HEK293 (cell line): ENCODE measurements around the gene SPEG.

Experiments used
- CTCF ChIA-PET: fragments of 350-600 bp; formaldehyde crosslinking; extraction: SDS; loops from one replicate; lab custom pipeline; 2021; ENCODE audit warnings: antibody characterized with exemption; lab: Yijun Ruan, JAX
- POLR2A ChIA-PET: fragments of 300-600 bp; formaldehyde crosslinking; extraction: SDS; loops from one replicate; lab custom pipeline; 2020; ENCODE audit warnings: antibody characterized with exemption, inconsistent platforms; lab: Yijun Ruan, JAX
- H3K27ac ChIP-seq: fragments of 200-500 bp; sonication (Bioruptor generic); 2 replicates; pipeline ENCODE4 v1.5.1; 2014; ENCODE audit warnings: low read depth, low read length, control low read depth, inconsistent platforms; ENCODE audit errors: extremely low read depth
- H3K36me3 ChIP-seq, 2 experiments: fragments of 200-500 bp in 1 of 2; sonication (Bioruptor generic) in 1 of 2; 1 replicate in 1 of 2; 2 replicates in 1 of 2; pipeline ENCODE4 v1.5.1; 2014 to 2017; ENCODE audit warnings: inconsistent platforms in 2 of 2, low read length in 2 of 2; ENCODE audit not compliant: control insufficient read depth in 2 of 2, insufficient read depth in 1 of 2
- H3K4me1 ChIP-seq: fragments of 200-500 bp; sonication (Bioruptor generic); 2 replicates; pipeline ENCODE4 v1.5.1; 2014; ENCODE audit warnings: mild to moderate bottlenecking, low read length, inconsistent platforms; ENCODE audit not compliant: control insufficient read depth, insufficient read depth
- H3K4me3 ChIP-seq: 2 replicates; pipeline ENCODE4 v1.5.1; 2011; ENCODE audit warnings: low read depth, mild to moderate bottlenecking, control low read depth, low read length, moderate library complexity
- H3K9me3 ChIP-seq: fragments of 200-500 bp; sonication (Bioruptor generic); 2 replicates; pipeline ENCODE4 v1.5.1; 2014; ENCODE audit warnings: low read depth, low read length, inconsistent platforms; ENCODE audit not compliant: control insufficient read depth, insufficient read depth
- EGR2 ChIP-seq: fragments of 450-650 bp; formaldehyde crosslinking; IDR thresholded peaks from 2 replicates; pipeline ENCODE4 v1.5.1; 2016; ENCODE audit warnings: low read depth, missing biosample characterization, missing genetic modification characterization
- GLIS2 ChIP-seq: fragments of 450-650 bp; formaldehyde crosslinking; IDR thresholded peaks from 2 replicates; pipeline ENCODE4 v1.5.1; 2016; ENCODE audit warnings: missing biosample characterization, missing genetic modification characterization
- KLF9 ChIP-seq: fragments of 450-650 bp; formaldehyde crosslinking; IDR thresholded peaks from 2 replicates; pipeline ENCODE4 v1.5.1; 2016; ENCODE audit warnings: missing biosample characterization, missing genetic modification characterization, low read depth
- PRDM1 ChIP-seq: fragments of 450-650 bp; formaldehyde crosslinking; IDR thresholded peaks from 2 replicates; pipeline ENCODE4; 2016; ENCODE audit warnings: missing biosample characterization, missing genetic modification characterization
- PRDM10 ChIP-seq: fragments of 450-650 bp; formaldehyde crosslinking; IDR thresholded peaks from 2 replicates; pipeline ENCODE4 v1.5.1; 2016; ENCODE audit warnings: missing biosample characterization, missing genetic modification characterization
- REPIN1 ChIP-seq: fragments of 450-650 bp; formaldehyde crosslinking; IDR thresholded peaks from 2 replicates; pipeline ENCODE4 v1.5.1; 2017; ENCODE audit warnings: missing biosample characterization, missing genetic modification characterization, low read depth
- SALL2 ChIP-seq: fragments of 450-650 bp; formaldehyde crosslinking; IDR thresholded peaks from 2 replicates; pipeline ENCODE4 v1.5.0; 2017; ENCODE audit warnings: missing biosample characterization, mild to moderate bottlenecking, missing genetic modification characterization, borderline replicate concordance
- SETDB1 ChIP-seq: IDR thresholded peaks from one replicate; pipeline ENCODE4 v1.6.1; 2017; ENCODE audit warnings: mild to moderate bottlenecking, low read length, moderate library complexity, mixed read lengths; ENCODE audit not compliant: insufficient read length
- SP3 ChIP-seq: fragments of 450-650 bp; formaldehyde crosslinking; IDR thresholded peaks from 2 replicates; pipeline ENCODE4 v1.5.1; 2016; ENCODE audit warnings: missing biosample characterization, missing genetic modification characterization
- ZBTB1 ChIP-seq: fragments of 450-650 bp; formaldehyde crosslinking; IDR thresholded peaks from 2 replicates; pipeline ENCODE4 v1.5.1; 2016; ENCODE audit warnings: missing biosample characterization, missing genetic modification characterization
- ZBTB11 ChIP-seq: fragments of 450-650 bp; formaldehyde crosslinking; conservative IDR thresholded peaks from 2 replicates; pipeline ENCODE4 v1.5.1; 2016; ENCODE audit warnings: low read depth, missing biosample characterization, missing genetic modification characterization
- ZBTB48 ChIP-seq: fragments of 450-650 bp; formaldehyde crosslinking; IDR thresholded peaks from 2 replicates; pipeline ENCODE4 v1.5.1; 2016; ENCODE audit warnings: missing biosample characterization, missing genetic modification characterization
- ZBTB6 ChIP-seq: fragments of 450-650 bp; formaldehyde crosslinking; IDR thresholded peaks from 2 replicates; pipeline ENCODE4 v1.5.1; 2017; ENCODE audit warnings: missing biosample characterization, missing genetic modification characterization
- ZBTB7A ChIP-seq: fragments of 450-650 bp; formaldehyde crosslinking; IDR thresholded peaks from 2 replicates; pipeline ENCODE4 v1.5.1; 2016; ENCODE audit warnings: low read depth, missing biosample characterization, missing genetic modification characterization
- ZFHX2 ChIP-seq: fragments of 450-650 bp; formaldehyde crosslinking; conservative IDR thresholded peaks from 2 replicates; pipeline ENCODE4 v1.5.1; 2016; ENCODE audit warnings: missing biosample characterization, missing genetic modification characterization
- ZIC2 ChIP-seq: fragments of 450-650 bp; formaldehyde crosslinking; IDR thresholded peaks from 2 replicates; pipeline ENCODE4 v1.5.1; 2016; ENCODE audit warnings: missing biosample characterization, missing genetic modification characterization
- ZNF140 ChIP-seq: fragments of 450-650 bp; formaldehyde crosslinking; IDR thresholded peaks from 2 replicates; pipeline ENCODE4 v1.5.1; 2016; ENCODE audit warnings: missing biosample characterization, missing genetic modification characterization
- ZNF146 ChIP-seq: fragments of 450-650 bp; formaldehyde crosslinking; IDR thresholded peaks from 2 replicates; pipeline ENCODE4 v1.5.1; 2016; ENCODE audit warnings: missing biosample characterization, missing genetic modification characterization
- ZNF214 ChIP-seq: fragments of 450-650 bp; formaldehyde crosslinking; IDR thresholded peaks from 2 replicates; pipeline ENCODE4 v1.5.1; 2017; ENCODE audit warnings: missing biosample characterization, mild to moderate bottlenecking, missing genetic modification characterization, borderline replicate concordance
- ZNF335 ChIP-seq: fragments of 450-650 bp; formaldehyde crosslinking; conservative IDR thresholded peaks from 2 replicates; pipeline ENCODE4 v1.5.1; 2016; ENCODE audit warnings: missing biosample characterization, missing genetic modification characterization
- ZNF510 ChIP-seq: fragments of 450-650 bp; formaldehyde crosslinking; IDR thresholded peaks from 2 replicates; pipeline ENCODE4 v1.5.1; 2018; ENCODE audit warnings: mild to moderate bottlenecking, missing genetic modification characterization, missing biosample characterization; ENCODE audit not compliant: insufficient replicate concordance
- ZNF513 ChIP-seq: fragments of 450-650 bp; IDR thresholded peaks from 2 replicates; pipeline ENCODE4 v1.5.1; 2018; ENCODE audit warnings: missing biosample characterization, missing genetic modification characterization
- ZNF600 ChIP-seq: fragments of 450-650 bp; formaldehyde crosslinking; IDR thresholded peaks from 2 replicates; pipeline ENCODE4 v1.5.1; 2016; ENCODE audit warnings: missing biosample characterization, missing genetic modification characterization
- ZNF677 ChIP-seq: fragments of 450-650 bp; IDR thresholded peaks from 2 replicates; pipeline ENCODE4 v1.5.0; 2018; ENCODE audit warnings: missing biosample characterization, mild to moderate bottlenecking, missing genetic modification characterization, moderate library complexity
- ZNF707 ChIP-seq: fragments of 450-650 bp; formaldehyde crosslinking; IDR thresholded peaks from 2 replicates; pipeline ENCODE4 v1.5.1; 2016; ENCODE audit warnings: missing biosample characterization, missing genetic modification characterization
- ZNF747 ChIP-seq: fragments of 450-650 bp; formaldehyde crosslinking; IDR thresholded peaks from 2 replicates; pipeline ENCODE4 v1.5.1; 2016; ENCODE audit warnings: missing biosample characterization, missing genetic modification characterization
- ZNF791 ChIP-seq: fragments of 450-650 bp; formaldehyde crosslinking; IDR thresholded peaks from 2 replicates; pipeline ENCODE4 v1.5.1; 2016; ENCODE audit warnings: missing biosample characterization, missing genetic modification characterization
- TF ChIP-seq, protein P1 (sequence below): fragments of 450-650 bp; formaldehyde crosslinking; IDR thresholded peaks from 2 replicates; pipeline ENCODE4 v1.5.1; 2016; ENCODE audit warnings: missing biosample characterization, missing genetic modification characterization

Gene SPEG

GRCh38 chr2:219443697-219444023 lies 9.0 kb downstream of the SPEG start:
- TF ChIP-seq ZNF335 (no peak), ZBTB48 (no peak), SP3 (tag by site-specific recombination) (no peak), ZNF214 (tag by site-specific recombination) (no peak), ZBTB11 (no peak), ZNF747 (tag by site-specific recombination) (no peak), KLF9 (tag by site-specific recombination) (no peak), PRDM10 (tag by site-specific recombination) (no peak), SALL2 (no peak), ZNF146 (no peak), SETDB1 (no peak), ZNF513 (tag by site-specific recombination) (no peak), ZBTB1 (tag by site-specific recombination) (no peak), ZBTB7A (tag by site-specific recombination) (no peak), ZNF140 (no peak), ZNF677 (tag by site-specific recombination) (no peak), ZNF600 (tag by site-specific recombination) (no peak), ZNF791 (no peak), PRDM1 (tag by site-specific recombination) (no peak)
- Histone ChIP-seq H3K4me1 (no peaks in the 10 kb centered on the region), H3K27ac (no peak overlapping the region), H3K36me3 (peaks cover 0 to 16% of the 10 kb centered on the region in 2 experiments; a peak in 1 of 3 replicates), H3K9me3 (no peaks in the 10 kb centered on the region), H3K4me3 (no peak overlapping the region)
- ChIA-PET CTCF (no interaction called here), POLR2A (no interaction called here)

- ChIA-PET CTCF (interaction anchor here (0.6 kb wide), 1 partner anchor 154 kb away, joined by 3 read pairs; no protein-coding TSS in a partner anchor), POLR2A (no interaction called here)
- peaks cover 0 to 23% of the 10 kb centered on the region in 2 experiments; a peak in 1 of 3 replicates for H3K36me3 ChIP-seq
- H3K27ac ChIP-seq: no peak overlapping the region
- H3K4me3 ChIP-seq: no peak overlapping the region
- H3K4me1 ChIP-seq: no peaks in the 10 kb centered on the region
- no peaks in the 10 kb centered on the region for H3K9me3 ChIP-seq
- peak; percentile 70 for TF ChIP-seq ZFHX2 (tag by site-specific recombination)
- TF ChIP-seq ZBTB1 (tag by site-specific recombination): no peak
- TF ChIP-seq, protein P1, sequence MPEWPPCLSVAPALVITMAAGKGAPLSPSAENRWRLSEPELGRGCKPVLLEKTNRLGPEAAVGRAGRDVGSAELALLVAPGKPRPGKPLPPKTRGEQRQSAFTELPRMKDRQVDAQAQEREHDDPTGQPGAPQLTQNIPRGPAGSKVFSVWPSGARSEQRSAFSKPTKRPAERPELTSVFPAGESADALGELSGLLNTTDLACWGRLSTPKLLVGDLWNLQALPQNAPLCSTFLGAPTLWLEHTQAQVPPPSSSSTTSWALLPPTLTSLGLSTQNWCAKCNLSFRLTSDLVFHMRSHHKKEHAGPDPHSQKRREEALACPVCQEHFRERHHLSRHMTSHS (tag by site-specific recombination): no peak
- no peak for TF ChIP-seq ZNF707 (tag by site-specific recombination)
- TF ChIP-seq ZBTB6 (tag by site-specific recombination): no peak
- TF ChIP-seq ZIC2 (tag by site-specific recombination): peak; percentile 69
- no peak for TF ChIP-seq REPIN1 (tag by site-specific recombination)
- peak; percentile 8; the same call in 1 of the 2 replicates for TF ChIP-seq GLIS2
- TF ChIP-seq EGR2 (tag by site-specific recombination): peak; percentile 39; the same call in 1 of the 2 replicates
- TF ChIP-seq ZNF510 (tag by site-specific recombination): no peak
These were observed 10.0 kb downstream of the SPEG start for GRCh38 chr2:219444566-219445091.
